GM23338 (cell line): Measurements from ENCODE around the gene A2ML1. TPM values are rescaled to one million over a fixed set of nuclear protein-coding genes. Genes with fewer than 3 reads are reported as not detected.

Source experiments
- ATAC-seq: fragments of 200-7000 bp; cut with Tn5 transposase; 3 replicates; pipeline ENCODE4 v1.9.1; 2020
- DNase-seq: peaks from one replicate; pipeline ENCODE4 v3.0.0-alpha.2; 2015; ENCODE audit warnings: low spot score
- H2AFZ ChIP-seq: fragments of 200-600 bp; sonication (generic); 2 replicates; pipeline ENCODE4 v1.8.0; 2016; ENCODE audit warnings: antibody characterized with exemption, mild to moderate bottlenecking, moderate library complexity
- H3F3A ChIP-seq: fragments of 200-600 bp; sonication (generic); replicated peaks from 2 replicates; pipeline ENCODE4 v1.8.0; 2017; ENCODE audit warnings: antibody characterized with exemption, mixed run types, low read depth
- H3K27ac ChIP-seq: fragments of 200-600 bp; sonication (generic); 2 replicates; pipeline ENCODE4 v1.6.1; 2016; ENCODE audit warnings: low read depth
- H3K27me3 ChIP-seq: fragments of 200-600 bp; sonication (generic); 2 replicates; pipeline ENCODE4 v1.8.0; 2016; ENCODE audit warnings: mild to moderate bottlenecking, mixed run types, moderate library complexity; ENCODE audit not compliant: insufficient read depth
- H3K36me3 ChIP-seq: fragments of 200-600 bp; sonication (generic); 2 replicates; pipeline ENCODE4 v1.8.0; 2016; ENCODE audit warnings: mild to moderate bottlenecking; ENCODE audit not compliant: insufficient read depth
- H3K4me1 ChIP-seq: fragments of 200-600 bp; sonication (generic); 2 replicates; pipeline ENCODE4 v1.8.0; 2016; ENCODE audit warnings: mild to moderate bottlenecking, moderate library complexity; ENCODE audit not compliant: insufficient read depth
- H3K4me2 ChIP-seq: fragments of 200-600 bp; sonication (generic); 2 replicates; pipeline ENCODE4 v1.7.1; 2017; ENCODE audit warnings: mixed run types
- H3K4me3 ChIP-seq: fragments of 200-600 bp; sonication (generic); 2 replicates; pipeline ENCODE4 v1.6.1; 2016; ENCODE audit warnings: mixed run types
- H3K79me2 ChIP-seq: fragments of 200-600 bp; sonication (generic); replicated peaks from 2 replicates; pipeline ENCODE4 v1.8.0; 2017; ENCODE audit warnings: mild to moderate bottlenecking; ENCODE audit not compliant: insufficient read depth
- H3K9me2 ChIP-seq: fragments of 200-600 bp; sonication (generic); 2 replicates; pipeline ENCODE4 v1.8.0; 2017; ENCODE audit not compliant: insufficient read depth
- H4K20me1 ChIP-seq: fragments of 200-600 bp; sonication (generic); replicated peaks from 2 replicates; pipeline ENCODE4 v1.8.0; 2017; ENCODE audit warnings: mild to moderate bottlenecking; ENCODE audit not compliant: insufficient read depth
- H3K27ac Mint-ChIP-seq: 2 replicates; pipeline ENCODE4 v1.8.0; 2020; ENCODE audit warnings: inconsistent platforms, mild to moderate bottlenecking, moderate library complexity, mixed read lengths
- H3K27me3 Mint-ChIP-seq: 3 replicates; pipeline ENCODE4 v1.8.0; 2022; ENCODE audit warnings: low read depth, mild to moderate bottlenecking, moderate library complexity, mixed read lengths, inconsistent platforms; ENCODE audit not compliant: insufficient read depth, poor library complexity
- H3K36me3 Mint-ChIP-seq: 3 replicates; pipeline ENCODE4 v1.8.0; 2021; ENCODE audit warnings: low read depth, mild to moderate bottlenecking, inconsistent platforms, moderate library complexity, mixed read lengths
- H3K4me1 Mint-ChIP-seq: 3 replicates; pipeline ENCODE4 v1.8.0; 2020; ENCODE audit warnings: mild to moderate bottlenecking, inconsistent platforms, mixed read lengths
- H3K4me3 Mint-ChIP-seq: 3 replicates; pipeline ENCODE4 v1.8.0; 2021; ENCODE audit warnings: moderate library complexity, mild to moderate bottlenecking, inconsistent platforms, mixed read lengths
- H3K9me3 Mint-ChIP-seq: 3 replicates; pipeline ENCODE4 v1.8.0; 2020; ENCODE audit warnings: moderate library complexity, mild to moderate bottlenecking, inconsistent platforms, mixed read lengths
- EZH2 ChIP-seq: fragments of 200-600 bp; sonication (generic); IDR thresholded peaks from one replicate; pipeline ENCODE4 v1.8.0; 2017; ENCODE audit warnings: antibody characterized with exemption, mild to moderate bottlenecking, low read depth; ENCODE audit not compliant: unreplicated experiment
- EZH2phosphoT487 ChIP-seq: fragments of 200-600 bp; sonication (generic); IDR thresholded peaks from one replicate; pipeline ENCODE4 v1.8.1; 2018; ENCODE audit warnings: antibody characterized with exemption; ENCODE audit not compliant: unreplicated experiment
- POLR2AphosphoS5 ChIP-seq: IDR thresholded peaks from 2 replicates; pipeline ENCODE4 v1.6.1; 2016; ENCODE audit warnings: antibody characterized with exemption, low read depth
- ZNF114 ChIP-seq: fragments of 250-450 bp; sonication (Bioruptor Pico); IDR thresholded peaks from 2 replicates; pipeline ENCODE4 v1.5.0; 2020; ENCODE audit warnings: mild to moderate bottlenecking, moderate library complexity
- ZNF331 ChIP-seq: fragments of 250-450 bp; sonication (Bioruptor Pico); IDR thresholded peaks from 2 replicates; pipeline ENCODE4 v1.5.0; 2020; ENCODE audit warnings: low read depth, mild to moderate bottlenecking, moderate library complexity
- polyA plus RNA-seq: library from polyadenylated mRNA; unstranded; fragments of >200 nt; fragmentation: Nextera tagmentation; extraction: Ambion mirVana; gene quantifications from 2 replicates; pipeline ENCODE4 v1.2.1, GENCODE V29; 2016
- total RNA-seq: library from RNA; depleted of rRNA; stranded (reverse); fragments of >200 nt; shearing (Covaris generic); gene quantifications from 2 replicates; pipeline ENCODE4 v1.2.3, GENCODE V29; 2014
- TF ChIP-seq, protein P1 (sequence below): IDR thresholded peaks from 2 replicates; pipeline ENCODE4 v1.6.1; 2016; ENCODE audit warnings: antibody characterized with exemption
- TF ChIP-seq, protein P2 (sequence below), 2 experiments: fragments of 200-600 bp in 1 of 2; sonication (generic) in 1 of 2; conservative IDR thresholded peaks; 2 replicates each; pipeline versions ENCODE4 v1.5.1 to v1.6.1; 2016 to 2017; ENCODE audit warnings: antibody characterized with exemption in 2 of 2, low read depth in 2 of 2, mild to moderate bottlenecking in 2 of 2, moderate library complexity in 1 of 2
- TF ChIP-seq, protein P3 (sequence below): IDR thresholded peaks from one replicate; pipeline ENCODE4 v1.6.1; 2018; ENCODE audit warnings: antibody characterized with exemption; ENCODE audit not compliant: unreplicated experiment

Gene A2ML1
- total and polyA plus RNA-seq, 2 experiments from 2014 or later, result 3.8 to 6.0 TPM

DNA sequence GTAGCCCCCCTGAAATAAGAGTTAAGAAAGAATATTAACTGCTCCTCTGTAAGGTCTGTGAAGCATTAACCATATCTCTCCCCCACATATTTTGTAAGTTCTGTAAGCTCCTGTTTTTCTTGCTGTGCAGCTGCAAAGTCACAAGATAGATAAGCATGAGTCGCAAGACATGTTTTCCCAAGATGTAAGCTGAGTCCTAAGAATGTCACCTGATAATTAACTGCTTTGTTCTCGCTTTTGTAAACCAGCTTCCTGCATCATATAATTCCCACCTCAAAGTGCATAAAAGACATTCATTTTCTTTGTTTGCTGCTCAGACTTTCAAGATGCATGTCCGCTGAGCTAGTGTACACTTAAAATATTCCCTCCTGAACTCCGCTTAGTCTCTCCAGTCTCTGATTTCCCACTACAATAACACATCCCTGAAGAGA, 64.9 kb downstream of the A2ML1 start:
- H3K79me2 ChIP-seq, result no peaks in the 10 kb centered on the region
- H3K27ac ChIP-seq, result no peak overlapping the region
- H3F3A ChIP-seq, result no peaks in the 10 kb centered on the region
- H3K9me2 ChIP-seq, result no peaks in the 10 kb centered on the region
- no peaks in the 10 kb centered on the region for H4K20me1 ChIP-seq
- no peaks in the 10 kb centered on the region for H3K27me3 ChIP-seq
- Mint-ChIP-seq H3K27me3 (peaks cover 5% of the 10 kb centered on the region), H3K9me3 (peaks cover 22% of the 10 kb centered on the region), H3K4me3 (no peak overlapping the region), H3K27ac (no peak overlapping the region), H3K36me3 (peaks cover 26% of the 10 kb centered on the region), H3K4me1 (peaks cover 8% of the 10 kb centered on the region; the same call in 2 of the 3 replicates)
- peaks cover 11% of the 10 kb centered on the region for H3K4me1 ChIP-seq
- no peak for ATAC-seq
- TF ChIP-seq, protein P1, sequence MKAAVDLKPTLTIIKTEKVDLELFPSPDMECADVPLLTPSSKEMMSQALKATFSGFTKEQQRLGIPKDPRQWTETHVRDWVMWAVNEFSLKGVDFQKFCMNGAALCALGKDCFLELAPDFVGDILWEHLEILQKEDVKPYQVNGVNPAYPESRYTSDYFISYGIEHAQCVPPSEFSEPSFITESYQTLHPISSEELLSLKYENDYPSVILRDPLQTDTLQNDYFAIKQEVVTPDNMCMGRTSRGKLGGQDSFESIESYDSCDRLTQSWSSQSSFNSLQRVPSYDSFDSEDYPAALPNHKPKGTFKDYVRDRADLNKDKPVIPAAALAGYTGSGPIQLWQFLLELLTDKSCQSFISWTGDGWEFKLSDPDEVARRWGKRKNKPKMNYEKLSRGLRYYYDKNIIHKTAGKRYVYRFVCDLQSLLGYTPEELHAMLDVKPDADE, result no peak
- TF ChIP-seq, protein P2, sequence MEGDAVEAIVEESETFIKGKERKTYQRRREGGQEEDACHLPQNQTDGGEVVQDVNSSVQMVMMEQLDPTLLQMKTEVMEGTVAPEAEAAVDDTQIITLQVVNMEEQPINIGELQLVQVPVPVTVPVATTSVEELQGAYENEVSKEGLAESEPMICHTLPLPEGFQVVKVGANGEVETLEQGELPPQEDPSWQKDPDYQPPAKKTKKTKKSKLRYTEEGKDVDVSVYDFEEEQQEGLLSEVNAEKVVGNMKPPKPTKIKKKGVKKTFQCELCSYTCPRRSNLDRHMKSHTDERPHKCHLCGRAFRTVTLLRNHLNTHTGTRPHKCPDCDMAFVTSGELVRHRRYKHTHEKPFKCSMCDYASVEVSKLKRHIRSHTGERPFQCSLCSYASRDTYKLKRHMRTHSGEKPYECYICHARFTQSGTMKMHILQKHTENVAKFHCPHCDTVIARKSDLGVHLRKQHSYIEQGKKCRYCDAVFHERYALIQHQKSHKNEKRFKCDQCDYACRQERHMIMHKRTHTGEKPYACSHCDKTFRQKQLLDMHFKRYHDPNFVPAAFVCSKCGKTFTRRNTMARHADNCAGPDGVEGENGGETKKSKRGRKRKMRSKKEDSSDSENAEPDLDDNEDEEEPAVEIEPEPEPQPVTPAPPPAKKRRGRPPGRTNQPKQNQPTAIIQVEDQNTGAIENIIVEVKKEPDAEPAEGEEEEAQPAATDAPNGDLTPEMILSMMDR (conservative IDR thresholded peaks at IDR 0.05; ENCODE audit: low read depth in 2 of 2), result no peak
- TF ChIP-seq EZH2phosphoT487, result no peak
- no peak for TF ChIP-seq ZNF114 (CRISPR knock-in tag)
- TF ChIP-seq, protein P3, sequence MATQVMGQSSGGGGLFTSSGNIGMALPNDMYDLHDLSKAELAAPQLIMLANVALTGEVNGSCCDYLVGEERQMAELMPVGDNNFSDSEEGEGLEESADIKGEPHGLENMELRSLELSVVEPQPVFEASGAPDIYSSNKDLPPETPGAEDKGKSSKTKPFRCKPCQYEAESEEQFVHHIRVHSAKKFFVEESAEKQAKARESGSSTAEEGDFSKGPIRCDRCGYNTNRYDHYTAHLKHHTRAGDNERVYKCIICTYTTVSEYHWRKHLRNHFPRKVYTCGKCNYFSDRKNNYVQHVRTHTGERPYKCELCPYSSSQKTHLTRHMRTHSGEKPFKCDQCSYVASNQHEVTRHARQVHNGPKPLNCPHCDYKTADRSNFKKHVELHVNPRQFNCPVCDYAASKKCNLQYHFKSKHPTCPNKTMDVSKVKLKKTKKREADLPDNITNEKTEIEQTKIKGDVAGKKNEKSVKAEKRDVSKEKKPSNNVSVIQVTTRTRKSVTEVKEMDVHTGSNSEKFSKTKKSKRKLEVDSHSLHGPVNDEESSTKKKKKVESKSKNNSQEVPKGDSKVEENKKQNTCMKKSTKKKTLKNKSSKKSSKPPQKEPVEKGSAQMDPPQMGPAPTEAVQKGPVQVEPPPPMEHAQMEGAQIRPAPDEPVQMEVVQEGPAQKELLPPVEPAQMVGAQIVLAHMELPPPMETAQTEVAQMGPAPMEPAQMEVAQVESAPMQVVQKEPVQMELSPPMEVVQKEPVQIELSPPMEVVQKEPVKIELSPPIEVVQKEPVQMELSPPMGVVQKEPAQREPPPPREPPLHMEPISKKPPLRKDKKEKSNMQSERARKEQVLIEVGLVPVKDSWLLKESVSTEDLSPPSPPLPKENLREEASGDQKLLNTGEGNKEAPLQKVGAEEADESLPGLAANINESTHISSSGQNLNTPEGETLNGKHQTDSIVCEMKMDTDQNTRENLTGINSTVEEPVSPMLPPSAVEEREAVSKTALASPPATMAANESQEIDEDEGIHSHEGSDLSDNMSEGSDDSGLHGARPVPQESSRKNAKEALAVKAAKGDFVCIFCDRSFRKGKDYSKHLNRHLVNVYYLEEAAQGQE, result no peak
- no peak for TF ChIP-seq ZNF331 (CRISPR knock-in tag)
- no peak for TF ChIP-seq EZH2
- no peak for TF ChIP-seq POLR2AphosphoS5
- no peak overlapping the region for H2AFZ ChIP-seq
- H3K4me3 ChIP-seq, result no peak overlapping the region
- H3K4me2 ChIP-seq, result no peak overlapping the region
- H3K36me3 ChIP-seq, result no peaks in the 10 kb centered on the region
- DNase-seq, result no peak
